SK-N-SH treated with all-trans-retinoic acid at 6 μM for 48 hours (cell line): ENCODE data around the gene SPACA5.

ENCODE experiments used
- ATAC-seq: fragments of 200-7000 bp; cut with Tn5 transposase; 3 replicates; pipeline ENCODE4 v1.9.1; 2020; ENCODE audit warnings: mild to moderate bottlenecking, moderate library complexity
- ARNTL ChIP-seq: fragments of 450-650 bp; formaldehyde crosslinking; IDR thresholded peaks from 2 replicates; pipeline ENCODE4 v1.5.0; 2020; ENCODE audit warnings: low read depth, mild to moderate bottlenecking, moderate library complexity, borderline replicate concordance
- CSDC2 ChIP-seq: fragments of 250-450 bp; sonication (Bioruptor Pico); IDR thresholded peaks from 2 replicates; pipeline ENCODE4 v1.5.0; 2020; ENCODE audit warnings: mild to moderate bottlenecking, moderate library complexity
- CSRNP3 ChIP-seq: fragments of 250-450 bp; sonication (Bioruptor Pico); IDR thresholded peaks from 2 replicates; pipeline ENCODE4 v1.5.1; 2021; ENCODE audit warnings: mild to moderate bottlenecking, moderate library complexity
- GLIS3 ChIP-seq: fragments of 250-450 bp; sonication (Bioruptor Pico); IDR thresholded peaks from 2 replicates; pipeline ENCODE4 v1.5.0; 2020; ENCODE audit warnings: mild to moderate bottlenecking, moderate library complexity
- ISL1 ChIP-seq: fragments of 250-450 bp; sonication (Bioruptor Pico); IDR thresholded peaks from 2 replicates; pipeline ENCODE4 v2.1.2; 2022; ENCODE audit warnings: mild to moderate bottlenecking, moderate library complexity
- RARB ChIP-seq: fragments of 250-450 bp; sonication (Bioruptor Pico); IDR thresholded peaks from 2 replicates; pipeline ENCODE4 v1.8.0; 2021; ENCODE audit warnings: mild to moderate bottlenecking, moderate library complexity
- SNAI2 ChIP-seq: fragments of 250-450 bp; sonication (Bioruptor Pico); IDR thresholded peaks from 2 replicates; pipeline ENCODE4 v1.5.0; 2020; ENCODE audit warnings: mild to moderate bottlenecking, moderate library complexity
- TCF4 ChIP-seq: fragments of 250-450 bp; sonication (Bioruptor Pico); IDR thresholded peaks from 2 replicates; pipeline ENCODE4 v1.8.0; 2021; ENCODE audit warnings: mild to moderate bottlenecking, moderate library complexity, borderline replicate concordance
- TOX ChIP-seq: fragments of 250-450 bp; sonication (Bioruptor Pico); IDR thresholded peaks from 2 replicates; pipeline ENCODE4 v1.8.0; 2021; ENCODE audit warnings: mild to moderate bottlenecking, moderate library complexity, borderline replicate concordance
- TSHZ2 ChIP-seq: fragments of 250-450 bp; sonication (Bioruptor Pico); IDR thresholded peaks from 2 replicates; pipeline ENCODE4 v1.5.0; 2020; ENCODE audit warnings: mild to moderate bottlenecking, moderate library complexity
- ZC3H10 ChIP-seq: fragments of 250-450 bp; sonication (Bioruptor Pico); IDR thresholded peaks from 2 replicates; pipeline ENCODE4 v1.5.1; 2021; ENCODE audit warnings: mild to moderate bottlenecking, moderate library complexity
- ZFP3 ChIP-seq: fragments of 250-450 bp; sonication (Bioruptor Pico); IDR thresholded peaks from 2 replicates; pipeline ENCODE4 v1.5.0; 2020; ENCODE audit warnings: mild to moderate bottlenecking, moderate library complexity
- ZFP30 ChIP-seq: fragments of 450-650 bp; formaldehyde crosslinking; IDR thresholded peaks from 2 replicates; pipeline ENCODE4 v1.5.0; 2022; ENCODE audit warnings: mild to moderate bottlenecking, moderate library complexity
- ZNF565 ChIP-seq: fragments of 450-650 bp; formaldehyde crosslinking; conservative IDR thresholded peaks from 2 replicates; pipeline ENCODE4 v1.5.0; 2020; ENCODE audit warnings: low read depth, mild to moderate bottlenecking, moderate library complexity
- ZNF70 ChIP-seq: fragments of 450-650 bp; formaldehyde crosslinking; IDR thresholded peaks from 2 replicates; pipeline ENCODE4 v1.5.0; 2020; ENCODE audit warnings: mild to moderate bottlenecking, moderate library complexity
- ZNF8 ChIP-seq: fragments of 450-650 bp; formaldehyde crosslinking; IDR thresholded peaks from 2 replicates; pipeline ENCODE4 v1.5.0; 2020; ENCODE audit warnings: mild to moderate bottlenecking, moderate library complexity
- TF ChIP-seq, protein P1 (sequence below): fragments of 250-450 bp; sonication (Bioruptor Pico); IDR thresholded peaks from 2 replicates; pipeline ENCODE4 v1.5.1; 2020; ENCODE audit warnings: low read depth, mild to moderate bottlenecking, moderate library complexity
- TF ChIP-seq, protein P2 (sequence below): fragments of 250-450 bp; sonication (Bioruptor Pico); IDR thresholded peaks from 2 replicates; pipeline ENCODE4 v1.8.0; 2020; ENCODE audit warnings: mild to moderate bottlenecking, moderate library complexity, borderline replicate concordance

SPACA5 gene

GRCh38 chrX:47976254-47977151 lies 30.3 kb upstream of the SPACA5 start:
- TF ChIP-seq ZNF70 (CRISPR knock-in tag) (no peak), ZFP30 (CRISPR knock-in tag) (no peak), RARB (no peak), ZFP3 (CRISPR knock-in tag) (no peak), ZNF8 (CRISPR knock-in tag) (no peak)
- TF ChIP-seq, protein P1, sequence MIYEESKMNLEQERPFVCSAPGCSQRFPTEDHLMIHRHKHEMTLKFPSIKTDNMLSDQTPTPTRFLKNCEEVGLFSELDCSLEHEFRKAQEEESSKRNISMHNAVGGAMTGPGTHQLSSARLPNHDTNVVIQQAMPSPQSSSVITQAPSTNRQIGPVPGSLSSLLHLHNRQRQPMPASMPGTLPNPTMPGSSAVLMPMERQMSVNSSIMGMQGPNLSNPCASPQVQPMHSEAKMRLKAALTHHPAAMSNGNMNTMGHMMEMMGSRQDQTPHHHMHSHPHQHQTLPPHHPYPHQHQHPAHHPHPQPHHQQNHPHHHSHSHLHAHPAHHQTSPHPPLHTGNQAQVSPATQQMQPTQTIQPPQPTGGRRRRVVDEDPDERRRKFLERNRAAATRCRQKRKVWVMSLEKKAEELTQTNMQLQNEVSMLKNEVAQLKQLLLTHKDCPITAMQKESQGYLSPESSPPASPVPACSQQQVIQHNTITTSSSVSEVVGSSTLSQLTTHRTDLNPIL, result no peak
- no peak for ATAC-seq

GRCh38 chrX:47991263-47992094 lies 15.3 kb upstream of the SPACA5 start:
- TF ChIP-seq ISL1 (CRISPR knock-in tag) (no peak), ZNF565 (CRISPR knock-in tag) (no peak), ARNTL (CRISPR knock-in tag) (no peak), GLIS3 (CRISPR knock-in tag) (no peak), ZNF70 (CRISPR knock-in tag) (no peak), ZC3H10 (no peak)
- TF ChIP-seq, protein P2, sequence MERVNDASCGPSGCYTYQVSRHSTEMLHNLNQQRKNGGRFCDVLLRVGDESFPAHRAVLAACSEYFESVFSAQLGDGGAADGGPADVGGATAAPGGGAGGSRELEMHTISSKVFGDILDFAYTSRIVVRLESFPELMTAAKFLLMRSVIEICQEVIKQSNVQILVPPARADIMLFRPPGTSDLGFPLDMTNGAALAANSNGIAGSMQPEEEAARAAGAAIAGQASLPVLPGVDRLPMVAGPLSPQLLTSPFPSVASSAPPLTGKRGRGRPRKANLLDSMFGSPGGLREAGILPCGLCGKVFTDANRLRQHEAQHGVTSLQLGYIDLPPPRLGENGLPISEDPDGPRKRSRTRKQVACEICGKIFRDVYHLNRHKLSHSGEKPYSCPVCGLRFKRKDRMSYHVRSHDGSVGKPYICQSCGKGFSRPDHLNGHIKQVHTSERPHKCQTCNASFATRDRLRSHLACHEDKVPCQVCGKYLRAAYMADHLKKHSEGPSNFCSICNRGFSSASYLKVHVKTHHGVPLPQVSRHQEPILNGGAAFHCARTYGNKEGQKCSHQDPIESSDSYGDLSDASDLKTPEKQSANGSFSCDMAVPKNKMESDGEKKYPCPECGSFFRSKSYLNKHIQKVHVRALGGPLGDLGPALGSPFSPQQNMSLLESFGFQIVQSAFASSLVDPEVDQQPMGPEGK (CRISPR knock-in tag), result no peak
- no peak for ATAC-seq

DNA sequence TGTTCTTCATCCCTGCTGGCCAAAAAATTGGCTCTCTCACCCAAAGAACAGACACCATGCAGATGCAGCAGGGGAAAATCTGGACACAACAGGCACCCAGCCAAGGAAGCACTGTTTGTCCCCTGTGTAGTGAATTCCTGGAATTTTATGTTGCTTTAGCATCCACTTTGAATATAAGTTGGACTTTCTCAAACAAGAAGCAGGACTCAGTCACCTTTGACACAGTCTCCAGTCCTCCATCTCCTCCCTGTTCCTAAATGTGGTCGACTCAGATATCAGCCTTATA lies 14.8 kb upstream of the SPACA5 start:
- ATAC-seq, result no peak
- TF ChIP-seq TSHZ2 (CRISPR knock-in tag) (no peak), CSRNP3 (CRISPR knock-in tag) (no peak), ZFP3 (CRISPR knock-in tag) (no peak), ARNTL (CRISPR knock-in tag) (no peak), SNAI2 (no peak), TOX (CRISPR knock-in tag) (no peak), TCF4 (no peak), ZNF8 (CRISPR knock-in tag) (no peak), ZC3H10 (no peak), ZNF565 (CRISPR knock-in tag) (no peak), ZFP30 (CRISPR knock-in tag) (no peak), CSDC2 (CRISPR knock-in tag) (no peak)
- TF ChIP-seq, protein P2 (CRISPR knock-in tag), result no peak
- TF ChIP-seq, protein P1, result no peak
